ENCODE data around the gene GAS2. TPM values are rescaled to one million over a fixed set of nuclear protein-coding genes. Genes with fewer than 3 reads are reported as not detected.

GAS2 gene
- total and polyA plus RNA-seq, 4 donors, result 0.58 to 9.8 (median 1.2) TPM

DNA sequence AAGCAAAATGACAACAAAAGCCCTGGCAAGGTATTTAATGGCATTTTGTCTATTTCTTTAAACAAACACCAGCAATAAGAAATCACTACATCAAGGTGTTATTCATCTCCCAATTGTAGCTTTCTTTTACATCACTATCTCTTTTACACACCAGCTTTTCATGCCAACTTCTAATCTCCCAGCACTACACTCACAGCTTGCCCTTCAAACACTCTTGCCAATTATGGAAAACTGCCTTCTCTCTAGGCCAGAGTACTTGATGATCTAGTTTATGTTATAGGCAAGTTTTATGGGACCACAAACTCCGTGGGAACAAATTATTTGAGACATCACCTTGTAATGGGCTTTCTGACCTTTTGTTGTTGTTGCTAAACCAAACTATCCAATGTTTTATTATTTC, 101.9 kb downstream of the GAS2 start:
- 74 to 85% methylated on average over 1 of the region's 1 CpG for WGBS, 2 donors
- DNase-seq (no peak), ATAC-seq (ENCODE audit: insufficient read depth, low FRiP score) (no peak)
- H3K4me3 ChIP-seq, result no peak overlapping the region
- no peaks in the 10 kb centered on the region for H3K36me3 ChIP-seq (ENCODE audit: control insufficient read depth in 4 of 4, insufficient read depth in 4 of 4, low read length in 4 of 4)
- no peaks in the 10 kb centered on the region for H3K9me3 ChIP-seq (ENCODE audit: control insufficient read depth in 4 of 4, insufficient read depth in 3 of 4, low read length in 3 of 4)
- H3K9ac ChIP-seq (ENCODE audit: insufficient read depth in 1 of 2, low read length in 2 of 2), result no peak overlapping the region
- H3K4me1 ChIP-seq (ENCODE audit: control insufficient read depth in 5 of 5, insufficient read depth in 5 of 5, low read length in 5 of 5), result peaks cover 0 to 2% (median 0%) of the 10 kb centered on the region in 5 donors
- H3K27me3 ChIP-seq (ENCODE audit: control insufficient read depth in 3 of 3, insufficient read depth in 3 of 3, low read length in 2 of 3), result no peaks in the 10 kb centered on the region
- peak overlapping the region in 1 of 2 donors; percentile 66 for H3K27ac ChIP-seq (ENCODE audit: low read depth in 1 of 2, low read length in 1 of 2)
- TF ChIP-seq, protein P1, sequence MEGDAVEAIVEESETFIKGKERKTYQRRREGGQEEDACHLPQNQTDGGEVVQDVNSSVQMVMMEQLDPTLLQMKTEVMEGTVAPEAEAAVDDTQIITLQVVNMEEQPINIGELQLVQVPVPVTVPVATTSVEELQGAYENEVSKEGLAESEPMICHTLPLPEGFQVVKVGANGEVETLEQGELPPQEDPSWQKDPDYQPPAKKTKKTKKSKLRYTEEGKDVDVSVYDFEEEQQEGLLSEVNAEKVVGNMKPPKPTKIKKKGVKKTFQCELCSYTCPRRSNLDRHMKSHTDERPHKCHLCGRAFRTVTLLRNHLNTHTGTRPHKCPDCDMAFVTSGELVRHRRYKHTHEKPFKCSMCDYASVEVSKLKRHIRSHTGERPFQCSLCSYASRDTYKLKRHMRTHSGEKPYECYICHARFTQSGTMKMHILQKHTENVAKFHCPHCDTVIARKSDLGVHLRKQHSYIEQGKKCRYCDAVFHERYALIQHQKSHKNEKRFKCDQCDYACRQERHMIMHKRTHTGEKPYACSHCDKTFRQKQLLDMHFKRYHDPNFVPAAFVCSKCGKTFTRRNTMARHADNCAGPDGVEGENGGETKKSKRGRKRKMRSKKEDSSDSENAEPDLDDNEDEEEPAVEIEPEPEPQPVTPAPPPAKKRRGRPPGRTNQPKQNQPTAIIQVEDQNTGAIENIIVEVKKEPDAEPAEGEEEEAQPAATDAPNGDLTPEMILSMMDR (IDR thresholded peaks at IDR 0.05; ENCODE audit: control extremely low read depth, extremely low read depth), result no peak

DNA sequence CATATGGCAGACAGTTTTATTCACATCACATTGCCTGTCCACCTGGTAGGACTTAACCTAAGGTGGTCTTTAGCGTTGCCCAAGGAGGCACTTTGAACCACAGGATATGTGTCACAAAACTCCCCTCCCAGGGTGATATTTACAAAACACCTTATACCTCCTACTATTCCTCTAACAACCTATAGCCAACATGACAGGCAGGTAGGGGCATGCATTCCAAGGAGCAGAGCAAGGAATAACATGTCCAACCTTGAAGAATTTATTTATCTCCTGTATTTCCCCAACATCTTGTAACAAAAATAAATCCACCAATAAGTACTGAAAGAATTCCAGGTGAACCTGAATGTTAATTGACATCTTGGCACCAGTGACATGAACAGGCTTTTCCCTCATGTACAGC, 102.7 kb downstream of the GAS2 start:
- Histone ChIP-seq H3K27me3 (ENCODE audit: control insufficient read depth in 3 of 3, insufficient read depth in 3 of 3, low read length in 2 of 3) (no peaks in the 10 kb centered on the region), H3K4me3 (no peak overlapping the region), H3K9ac (ENCODE audit: insufficient read depth in 1 of 2, low read length in 2 of 2) (no peak overlapping the region), H3K9me3 (ENCODE audit: control insufficient read depth in 4 of 4, insufficient read depth in 3 of 4, low read length in 3 of 4) (no peaks in the 10 kb centered on the region), H3K36me3 (ENCODE audit: control insufficient read depth in 4 of 4, insufficient read depth in 4 of 4, low read length in 4 of 4) (no peaks in the 10 kb centered on the region), H3K4me1 (ENCODE audit: control insufficient read depth in 5 of 5, insufficient read depth in 5 of 5, low read length in 5 of 5) (peaks cover 0 to 2% (median 0%) of the 10 kb centered on the region in 5 donors), H3K27ac (ENCODE audit: low read depth in 1 of 2, low read length in 1 of 2) (no peak overlapping the region)
- WGBS, 2 donors, result 83 to 88% methylated on average over 1 of the region's 1 CpG
- DNase-seq, result no peak
- TF ChIP-seq, protein P1 (IDR thresholded peaks at IDR 0.05; ENCODE audit: control extremely low read depth, extremely low read depth), result no peak
- ATAC-seq (ENCODE audit: insufficient read depth, low FRiP score), result no peak

DNA sequence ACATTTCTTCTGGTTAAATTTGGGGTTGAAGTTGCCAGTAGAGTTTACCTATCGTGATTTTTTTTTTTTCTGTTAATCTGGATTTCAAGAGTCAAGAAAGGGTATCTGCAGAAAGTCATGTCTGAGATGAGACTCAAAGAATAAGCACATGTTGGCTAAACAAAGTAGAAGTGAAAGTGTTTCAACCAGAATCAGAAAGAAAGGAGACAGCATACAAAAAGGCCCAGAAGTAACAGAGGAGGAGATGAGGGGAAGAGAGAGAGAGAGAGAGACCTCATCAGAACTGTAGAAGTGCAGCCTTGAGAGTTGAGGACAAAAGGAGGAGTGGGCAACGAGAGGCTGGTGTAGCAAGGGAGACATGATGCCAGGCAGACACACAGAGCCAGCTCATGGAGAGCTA, 108.3 kb downstream of the GAS2 start:
- WGBS, 2 donors, result 73 to 88% methylated on average over 2 of the region's 2 CpGs
- no peaks in the 10 kb centered on the region for H3K4me1 ChIP-seq (ENCODE audit: control insufficient read depth in 5 of 5, insufficient read depth in 5 of 5, low read length in 5 of 5)
- no peak overlapping the region for H3K9ac ChIP-seq (ENCODE audit: insufficient read depth in 1 of 2, low read length in 2 of 2)
- no peak overlapping the region for H3K27ac ChIP-seq (ENCODE audit: low read depth in 1 of 2, low read length in 1 of 2)
- no peaks in the 10 kb centered on the region for H3K9me3 ChIP-seq (ENCODE audit: control insufficient read depth in 4 of 4, insufficient read depth in 3 of 4, low read length in 3 of 4)
- H3K27me3 ChIP-seq (ENCODE audit: control insufficient read depth in 3 of 3, insufficient read depth in 3 of 3, low read length in 2 of 3), result no peaks in the 10 kb centered on the region
- H3K4me3 ChIP-seq, result no peak overlapping the region
- no peaks in the 10 kb centered on the region for H3K36me3 ChIP-seq (ENCODE audit: control insufficient read depth in 4 of 4, insufficient read depth in 4 of 4, low read length in 4 of 4)
- TF ChIP-seq, protein P1 (IDR thresholded peaks at IDR 0.05; ENCODE audit: control extremely low read depth, extremely low read depth), result no peak
- DNase-seq (no peak), ATAC-seq (ENCODE audit: insufficient read depth, low FRiP score) (no peak)

DNA sequence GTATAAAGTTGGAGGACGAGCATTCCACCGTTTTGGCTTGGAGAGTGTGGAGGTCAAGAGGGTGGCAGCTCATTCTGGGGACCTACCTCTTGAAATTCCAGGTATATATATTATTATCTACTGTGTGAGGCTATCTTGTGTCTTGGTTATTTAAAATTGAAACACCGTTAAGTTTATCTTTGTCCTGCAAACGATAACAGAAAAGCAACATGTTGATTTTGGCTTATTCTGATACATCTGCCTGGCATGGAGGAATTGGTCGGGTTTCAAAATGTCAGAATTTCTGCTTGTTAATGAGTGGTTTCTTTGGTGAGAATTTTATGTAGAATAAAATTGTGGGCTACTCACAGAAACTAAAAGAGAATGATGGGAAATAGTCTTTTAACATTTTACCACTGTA, 108.8 kb downstream of the GAS2 start:
- Histone ChIP-seq H3K4me3 (no peak overlapping the region), H3K36me3 (ENCODE audit: control insufficient read depth in 4 of 4, insufficient read depth in 4 of 4, low read length in 4 of 4) (no peaks in the 10 kb centered on the region), H3K27ac (ENCODE audit: low read depth in 1 of 2, low read length in 1 of 2) (no peak overlapping the region), H3K9me3 (ENCODE audit: control insufficient read depth in 4 of 4, insufficient read depth in 3 of 4, low read length in 3 of 4) (no peaks in the 10 kb centered on the region), H3K9ac (ENCODE audit: insufficient read depth in 1 of 2, low read length in 2 of 2) (no peak overlapping the region), H3K4me1 (ENCODE audit: control insufficient read depth in 5 of 5, insufficient read depth in 5 of 5, low read length in 5 of 5) (no peaks in the 10 kb centered on the region), H3K27me3 (ENCODE audit: control insufficient read depth in 3 of 3, insufficient read depth in 3 of 3, low read length in 2 of 3) (no peaks in the 10 kb centered on the region)
- 85 to 86% methylated on average over 5 of the region's 5 CpGs for WGBS, 2 donors
- ATAC-seq (ENCODE audit: insufficient read depth, low FRiP score) (no peak), DNase-seq (no peak)
- TF ChIP-seq, protein P1 (IDR thresholded peaks at IDR 0.05; ENCODE audit: control extremely low read depth, extremely low read depth), result no peak

All from lung (tissue), 12 donors.